PFSK-1 (cell line): ENCODE data around the gene KLHDC7B.

Experiments
- SIN3A ChIP-seq: IDR thresholded peaks from 2 replicates; pipeline ENCODE4 v1.6.1; 2012; ENCODE audit warnings: mild to moderate bottlenecking, low read length, moderate library complexity, borderline replicate concordance; ENCODE audit not compliant: insufficient read depth
- TF ChIP-seq, protein P1 (sequence below), 2 experiments: IDR thresholded peaks; 2 replicates each; pipeline versions ENCODE4 v1.6.1 to v1.8.0; 2011 to 2012; ENCODE audit warnings: low read depth in 2 of 2, low read length in 2 of 2, control low read depth in 1 of 2, inconsistent platforms in 1 of 2, mild to moderate bottlenecking in 1 of 2, moderate library complexity in 1 of 2; ENCODE audit not compliant: insufficient read depth in 1 of 2

DNA sequence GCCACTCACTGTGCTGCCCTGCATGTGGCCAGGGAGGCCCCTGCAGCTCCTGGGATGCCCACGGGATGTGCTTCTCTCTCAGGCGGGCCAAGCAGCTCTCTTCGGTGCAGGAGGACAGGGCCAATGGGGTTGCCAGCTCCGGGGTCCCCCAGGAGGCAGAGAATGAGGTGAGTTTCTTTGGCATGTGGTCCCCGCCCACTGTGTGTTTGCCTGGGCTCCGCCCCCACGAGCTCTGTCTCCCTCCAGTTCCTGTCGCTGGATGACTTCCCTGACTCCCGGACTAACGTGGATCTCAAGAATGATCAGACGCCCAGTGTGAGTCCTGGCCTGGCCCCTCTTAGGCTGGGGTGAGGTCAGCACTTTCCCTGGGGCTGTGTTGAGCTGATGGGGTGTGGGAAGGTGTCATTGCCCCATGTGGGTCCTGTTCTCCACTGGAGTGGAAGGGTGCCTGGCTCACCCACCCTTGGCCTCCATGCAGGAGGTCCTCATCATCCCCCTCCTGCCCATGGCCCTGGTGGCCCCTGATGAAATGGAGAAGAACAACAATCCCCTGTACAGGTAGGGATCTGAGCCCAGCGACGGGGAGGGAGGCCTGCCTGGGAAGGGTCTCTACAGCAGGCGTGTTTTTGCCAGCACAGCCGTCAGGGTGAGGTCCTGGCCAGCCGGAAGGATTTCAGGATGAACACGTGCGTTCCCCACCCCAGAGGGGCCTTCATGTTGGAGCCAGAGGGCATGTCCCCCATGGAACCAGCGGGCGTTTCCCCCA, 28.0 kb upstream of the KLHDC7B start:
- no peak for TF ChIP-seq SIN3A
- TF ChIP-seq, protein P1, sequence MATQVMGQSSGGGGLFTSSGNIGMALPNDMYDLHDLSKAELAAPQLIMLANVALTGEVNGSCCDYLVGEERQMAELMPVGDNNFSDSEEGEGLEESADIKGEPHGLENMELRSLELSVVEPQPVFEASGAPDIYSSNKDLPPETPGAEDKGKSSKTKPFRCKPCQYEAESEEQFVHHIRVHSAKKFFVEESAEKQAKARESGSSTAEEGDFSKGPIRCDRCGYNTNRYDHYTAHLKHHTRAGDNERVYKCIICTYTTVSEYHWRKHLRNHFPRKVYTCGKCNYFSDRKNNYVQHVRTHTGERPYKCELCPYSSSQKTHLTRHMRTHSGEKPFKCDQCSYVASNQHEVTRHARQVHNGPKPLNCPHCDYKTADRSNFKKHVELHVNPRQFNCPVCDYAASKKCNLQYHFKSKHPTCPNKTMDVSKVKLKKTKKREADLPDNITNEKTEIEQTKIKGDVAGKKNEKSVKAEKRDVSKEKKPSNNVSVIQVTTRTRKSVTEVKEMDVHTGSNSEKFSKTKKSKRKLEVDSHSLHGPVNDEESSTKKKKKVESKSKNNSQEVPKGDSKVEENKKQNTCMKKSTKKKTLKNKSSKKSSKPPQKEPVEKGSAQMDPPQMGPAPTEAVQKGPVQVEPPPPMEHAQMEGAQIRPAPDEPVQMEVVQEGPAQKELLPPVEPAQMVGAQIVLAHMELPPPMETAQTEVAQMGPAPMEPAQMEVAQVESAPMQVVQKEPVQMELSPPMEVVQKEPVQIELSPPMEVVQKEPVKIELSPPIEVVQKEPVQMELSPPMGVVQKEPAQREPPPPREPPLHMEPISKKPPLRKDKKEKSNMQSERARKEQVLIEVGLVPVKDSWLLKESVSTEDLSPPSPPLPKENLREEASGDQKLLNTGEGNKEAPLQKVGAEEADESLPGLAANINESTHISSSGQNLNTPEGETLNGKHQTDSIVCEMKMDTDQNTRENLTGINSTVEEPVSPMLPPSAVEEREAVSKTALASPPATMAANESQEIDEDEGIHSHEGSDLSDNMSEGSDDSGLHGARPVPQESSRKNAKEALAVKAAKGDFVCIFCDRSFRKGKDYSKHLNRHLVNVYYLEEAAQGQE (IDR thresholded peaks at IDR 0.05; ENCODE audit: insufficient read depth in 1 of 2, low read depth in 2 of 2, low read length in 2 of 2) = no peak
